Activated CD4-positive, CD25-positive, alpha-beta regulatory T cell treated with anti-CD3 and anti-CD28 coated beads, Interleukin-2, amount 50 U/mL, for 72 hours (primary cell): ENCODE results near the gene CTSW.
"Not testable (repeated sequence)": the region's sequence is repeated elsewhere in the genome, so short reads cannot be mapped to it uniquely, and the experiment has no call there.

ENCODE experiments used
- DNase-seq: peaks from one replicate; pipeline ENCODE4 v3.0.0; 2021

CTSW gene

DNA sequence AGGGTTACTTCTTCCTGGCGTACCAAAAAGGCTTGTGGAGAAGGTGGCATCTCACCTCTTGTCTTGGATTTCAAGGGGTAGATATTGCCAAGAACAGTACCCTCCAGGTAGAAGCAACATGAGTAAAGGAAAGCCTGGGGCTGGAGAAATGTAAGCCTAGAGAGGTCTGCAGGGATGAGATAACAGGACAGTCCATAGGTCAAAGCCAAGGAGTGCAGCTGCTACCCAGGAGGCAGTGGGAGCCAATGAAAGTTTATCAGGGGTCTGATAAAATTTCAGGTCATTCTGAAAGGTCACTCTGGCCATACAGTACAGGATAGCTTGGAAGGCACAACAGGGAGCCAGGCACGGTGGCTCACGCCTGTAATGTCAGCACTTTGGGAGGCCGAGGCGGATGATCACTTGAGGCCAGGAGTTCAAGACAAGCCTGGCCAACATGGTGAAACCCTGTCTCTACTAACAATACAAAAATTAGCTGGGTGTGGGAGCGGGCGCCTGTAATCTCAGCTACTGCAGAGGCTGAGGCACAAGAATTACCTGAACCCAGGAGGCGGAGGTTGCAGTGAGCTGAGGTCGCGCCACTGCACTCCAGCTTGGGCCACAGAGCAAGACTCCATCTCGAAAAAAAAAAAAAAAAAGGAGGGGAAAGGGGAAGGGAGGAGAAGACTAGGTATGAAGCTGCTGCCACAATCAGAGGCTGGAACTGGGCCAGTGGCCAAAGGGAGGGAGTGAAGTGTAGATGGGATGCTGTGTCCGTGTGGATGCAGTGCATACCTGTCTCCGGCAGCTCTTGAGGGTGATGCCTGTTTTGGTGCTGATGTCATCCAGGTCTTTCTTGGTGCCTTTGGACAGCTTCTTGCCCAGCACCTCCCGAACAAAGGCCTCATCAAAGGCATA is 7.4 kb downstream of the CTSW start:
- DNase-seq: no peak

DNA sequence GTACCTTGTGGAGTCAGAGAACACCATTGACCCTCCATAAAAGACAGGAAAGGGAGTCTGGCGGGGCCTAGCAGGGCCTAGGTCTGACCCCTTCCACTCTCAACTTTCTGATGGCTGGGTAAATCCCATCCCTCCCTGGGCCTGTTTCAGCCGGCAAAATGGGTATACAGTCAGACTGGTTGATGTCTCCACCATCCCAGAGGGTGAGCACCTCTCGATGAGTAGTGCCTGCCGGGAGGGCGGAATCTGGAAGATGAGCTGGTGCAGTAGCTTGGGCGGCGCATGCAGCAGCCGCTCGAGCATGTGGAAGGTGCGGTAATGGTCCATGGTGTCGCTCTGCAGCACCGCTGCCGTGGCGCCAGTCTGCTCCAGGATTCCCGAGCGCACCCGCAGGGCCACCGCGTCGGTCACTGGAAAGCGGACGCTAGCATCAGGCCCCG is 8.1 kb downstream of the CTSW start:
- no peak for DNase-seq

DNA sequence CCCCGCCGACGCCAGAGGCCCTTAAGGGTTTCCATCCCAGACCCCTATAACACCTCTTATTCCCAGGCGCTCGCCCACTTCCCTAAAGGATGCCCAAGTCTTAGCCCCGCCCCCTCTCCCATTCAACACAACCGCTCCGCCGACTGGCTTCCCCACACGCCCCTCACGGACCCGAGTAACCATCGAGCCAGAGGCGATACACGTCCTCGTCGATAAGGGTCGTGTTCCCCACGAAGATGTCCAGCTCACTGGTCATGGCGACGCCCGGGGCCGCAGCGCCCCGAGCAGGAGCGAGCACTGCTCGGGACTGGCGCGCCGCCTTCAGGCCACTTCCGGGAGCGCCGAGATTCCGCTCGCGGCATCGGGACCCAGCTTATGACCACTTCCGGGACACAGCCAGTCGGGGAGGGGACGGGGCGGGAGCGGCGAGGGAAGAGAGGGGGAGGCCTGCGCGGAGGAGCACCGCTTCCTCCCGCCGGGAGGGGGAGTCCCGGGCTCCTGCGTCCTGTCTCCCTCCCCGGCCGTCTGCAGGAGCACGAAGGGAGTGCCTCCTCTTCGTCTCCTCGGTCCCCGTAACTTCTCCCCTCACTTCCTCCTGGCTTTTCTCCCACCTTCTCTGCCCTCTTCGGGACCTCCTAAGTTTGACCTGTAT is 8.7 kb downstream of the CTSW start, which contains the start of gene FIBP:
Gene FIBP (minus strand): TSS at position 309 of the 652 bp plus-strand sequence. CDS start 53 bp downstream, at position 256.
- DNase-seq: peak; percentile 95

DNA sequence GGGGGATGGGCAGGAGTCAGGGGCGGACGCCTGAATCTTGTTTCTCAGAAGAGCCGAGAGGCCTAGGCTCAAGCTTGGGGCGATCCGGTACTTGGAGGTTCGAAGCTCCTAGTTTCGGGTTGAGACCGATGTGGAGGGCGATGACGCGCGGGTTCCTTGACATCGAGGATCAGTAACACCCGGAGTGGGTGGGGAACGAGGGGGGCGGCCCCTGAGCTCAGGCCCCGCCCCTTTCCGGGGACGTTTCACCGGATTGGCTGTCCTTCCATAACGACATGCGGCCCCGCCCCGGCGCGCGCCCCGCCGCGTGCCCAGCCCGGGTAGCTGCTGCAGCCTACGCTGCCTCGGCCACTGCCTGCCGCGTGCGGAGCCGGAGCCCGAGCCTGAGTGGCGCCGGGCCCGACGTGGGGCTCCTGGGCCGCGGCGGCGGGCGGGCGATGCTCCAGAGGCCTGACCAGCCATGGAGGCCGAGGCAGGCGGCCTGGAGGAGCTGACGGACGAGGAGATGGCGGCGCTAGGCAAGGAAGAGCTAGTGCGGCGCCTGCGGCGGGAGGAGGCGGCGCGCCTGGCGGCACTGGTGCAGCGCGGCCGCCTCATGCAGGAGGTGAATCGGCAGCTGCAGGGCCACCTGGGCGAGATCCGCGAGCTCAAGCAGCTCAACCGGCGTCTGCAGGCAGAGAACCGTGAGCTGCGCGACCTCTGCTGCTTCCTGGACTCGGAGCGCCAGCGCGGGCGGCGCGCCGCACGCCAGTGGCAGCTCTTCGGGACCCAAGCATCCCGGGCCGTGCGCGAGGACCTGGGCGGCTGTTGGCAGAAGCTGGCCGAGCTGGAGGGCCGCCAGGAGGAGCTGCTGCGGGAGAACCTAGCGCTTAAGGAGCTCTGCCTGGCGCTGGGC is 10.9 kb downstream of the CTSW start, which contains the start of gene CCDC85B:
Gene CCDC85B (plus strand): TSS at position 350 of the 895 bp plus-strand sequence. CDS start 111 bp downstream, at position 461.
- peak; percentile 98 for DNase-seq

DNA sequence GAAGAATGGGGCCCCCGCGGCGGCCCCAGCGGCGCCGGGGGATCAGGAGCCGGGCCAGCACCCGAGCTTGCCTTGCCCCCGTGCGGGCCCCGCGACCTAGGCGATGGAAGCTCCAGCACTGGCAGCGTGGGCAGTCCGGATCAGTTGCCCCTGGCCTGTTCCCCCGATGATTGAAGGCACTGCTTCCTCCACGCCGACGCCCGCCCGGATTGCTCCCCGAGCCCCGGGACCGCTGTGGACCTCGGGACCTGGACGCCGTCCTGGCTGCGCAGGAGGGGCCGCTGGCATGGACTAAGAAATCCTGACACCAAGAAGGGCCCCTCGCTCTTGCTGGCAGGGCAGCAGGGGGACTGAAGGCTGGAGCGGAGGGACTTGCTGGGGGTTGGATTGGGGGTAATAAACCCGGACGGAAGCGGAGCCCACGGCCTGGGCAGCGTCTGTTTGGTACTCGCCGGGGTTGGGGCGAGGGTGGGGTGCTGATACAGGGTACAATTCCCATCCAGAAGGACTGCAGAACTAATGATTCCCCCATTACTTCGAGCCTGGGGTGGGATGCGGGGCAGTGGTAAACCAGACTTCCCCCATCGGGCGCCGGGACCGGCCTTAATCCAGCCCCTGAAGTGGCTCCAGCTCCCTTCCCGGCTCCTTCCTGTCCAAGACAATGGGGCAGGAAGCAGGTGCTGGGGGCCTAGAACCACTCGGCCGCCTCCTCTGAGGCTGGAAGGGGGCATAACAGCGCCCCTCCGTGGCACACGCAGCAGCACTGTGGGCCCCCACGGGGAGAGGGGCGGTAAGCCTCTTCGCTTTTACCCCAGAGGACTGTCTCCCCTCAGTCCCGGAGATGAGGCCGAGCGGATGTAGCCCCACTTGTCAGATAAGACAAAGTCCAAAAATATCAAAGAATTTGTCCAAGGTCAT is 11.8 kb downstream of the CTSW start:
- no peak for DNase-seq

DNA sequence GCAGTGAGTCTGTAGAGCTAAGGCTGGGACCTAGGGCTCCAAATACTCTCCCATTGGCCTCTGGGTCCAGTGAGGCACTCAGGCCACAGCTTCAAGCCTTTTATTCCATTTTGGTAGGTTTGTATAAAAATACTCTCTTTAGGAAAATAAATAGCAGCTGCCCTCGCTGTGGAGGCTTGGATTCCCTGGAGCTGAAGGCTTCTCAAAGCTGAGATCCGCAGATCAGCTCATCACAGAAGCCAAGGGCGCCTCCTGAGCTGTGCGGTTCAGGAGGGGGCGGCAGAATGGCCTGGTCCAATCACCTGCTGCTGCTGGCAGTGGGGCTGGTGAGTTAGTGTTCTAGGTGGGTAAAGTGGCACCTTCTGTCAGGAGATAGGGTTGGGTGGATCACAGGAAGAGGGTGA is 12.5 kb downstream of the CTSW start:
- not testable (repeated sequence) for DNase-seq

DNA sequence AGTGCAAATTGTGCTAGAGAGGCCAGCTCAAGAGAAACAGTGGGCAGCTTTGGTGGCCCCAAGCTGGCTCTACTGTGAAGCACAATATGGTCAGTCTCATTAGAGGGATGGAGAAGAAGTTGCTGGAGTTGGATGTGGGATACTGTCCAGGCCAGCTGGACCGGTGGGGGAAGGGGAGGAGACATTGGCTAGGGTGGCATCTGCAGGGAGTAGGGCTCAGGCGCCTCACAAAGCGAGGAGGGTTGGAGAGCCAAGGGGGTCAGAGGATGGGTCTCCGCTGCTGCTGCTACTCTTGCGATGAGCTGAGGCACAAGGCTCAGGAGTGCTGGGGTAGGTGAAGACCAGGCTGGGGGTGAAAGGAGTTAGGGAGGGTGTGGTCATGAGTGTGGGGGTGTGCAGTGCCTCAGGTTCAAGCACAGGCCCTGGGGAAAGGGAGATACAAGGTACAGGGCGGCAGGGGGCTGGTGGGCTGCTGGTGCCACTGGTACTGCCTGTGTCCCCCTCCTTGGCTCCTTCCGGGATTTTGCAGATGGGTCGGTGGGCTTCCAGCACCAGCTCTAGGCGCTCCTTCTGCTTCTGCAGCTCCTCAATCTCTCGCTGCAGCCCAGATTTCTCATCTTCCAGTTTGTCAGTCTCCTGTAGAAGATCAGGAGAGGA is 13.2 kb downstream of the CTSW start:
- DNase-seq: no peak

GRCh38 chr11:65894034-65894591 is 14.5 kb downstream of the CTSW start:
- DNase-seq: no peak

DNA sequence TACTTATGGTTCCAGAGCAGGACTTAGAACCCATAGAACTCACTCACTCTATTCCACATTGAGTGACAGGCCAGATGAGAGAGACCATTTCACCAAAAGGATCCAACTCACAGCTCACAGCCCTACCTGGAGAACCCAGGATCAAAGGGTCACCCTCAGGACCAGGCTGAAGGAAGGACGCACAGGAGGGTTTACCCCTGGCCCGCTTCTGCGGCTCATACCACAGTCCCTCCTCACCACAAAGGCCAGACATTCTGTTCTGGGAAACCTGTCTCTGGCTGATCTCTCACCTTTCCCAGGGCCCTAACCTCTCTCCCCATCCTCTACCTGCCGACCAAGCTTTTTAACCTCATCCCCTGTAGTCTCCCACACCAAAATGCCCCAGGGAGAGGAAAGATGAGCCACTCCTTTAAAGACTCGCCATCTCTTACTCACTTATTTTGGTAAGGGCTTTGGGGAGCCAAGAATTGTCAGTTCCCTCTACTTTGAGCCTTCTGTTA is 15.9 kb downstream of the CTSW start:
- no peak for DNase-seq

DNA sequence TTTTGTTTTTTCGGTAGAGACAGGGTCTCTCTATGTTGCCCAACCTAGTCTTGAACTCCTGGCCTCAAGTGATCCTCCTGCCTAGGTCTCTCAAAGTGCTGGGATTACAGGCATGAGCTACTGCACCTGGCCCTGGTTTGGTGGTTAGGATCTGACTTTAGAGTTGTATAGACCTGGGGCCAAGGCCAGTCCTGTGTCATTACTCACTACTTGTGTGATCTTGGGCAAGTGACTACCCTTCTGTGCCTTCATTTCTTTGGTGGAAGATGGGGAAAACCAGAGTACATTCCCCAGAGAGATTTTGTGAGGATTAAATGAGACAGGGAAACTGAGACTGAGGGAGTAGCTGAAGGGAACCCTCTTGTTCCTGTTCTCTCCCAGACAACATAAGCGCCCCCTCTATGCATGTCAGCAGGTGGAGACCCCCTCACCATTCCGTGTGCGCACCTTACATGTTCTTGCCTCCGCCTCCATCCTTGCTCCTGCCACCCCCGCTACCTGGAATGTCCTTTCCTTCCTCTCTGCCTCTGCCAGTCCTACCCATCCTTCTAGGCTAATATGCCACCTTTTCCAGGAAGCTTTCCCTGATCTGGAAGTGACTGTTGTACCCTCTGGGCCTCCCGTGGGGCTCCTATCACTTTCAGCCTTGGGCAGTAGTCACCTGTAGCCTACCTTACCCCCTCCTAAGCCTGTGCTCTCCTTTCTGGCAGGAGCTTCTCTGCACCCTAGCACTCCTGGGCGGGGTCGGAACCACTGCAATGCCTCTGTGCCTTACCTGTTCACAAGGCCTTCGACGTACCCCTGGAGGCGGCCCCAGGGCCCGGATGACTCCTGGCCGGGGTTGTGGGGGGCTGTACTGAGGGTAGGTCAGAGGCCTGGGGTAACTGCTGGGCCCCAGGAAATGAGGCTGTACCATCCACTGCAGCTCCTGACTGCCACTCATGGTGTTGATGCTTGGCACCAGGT is 16.7 kb downstream of the CTSW start:
- DNase-seq: no peak

DNA sequence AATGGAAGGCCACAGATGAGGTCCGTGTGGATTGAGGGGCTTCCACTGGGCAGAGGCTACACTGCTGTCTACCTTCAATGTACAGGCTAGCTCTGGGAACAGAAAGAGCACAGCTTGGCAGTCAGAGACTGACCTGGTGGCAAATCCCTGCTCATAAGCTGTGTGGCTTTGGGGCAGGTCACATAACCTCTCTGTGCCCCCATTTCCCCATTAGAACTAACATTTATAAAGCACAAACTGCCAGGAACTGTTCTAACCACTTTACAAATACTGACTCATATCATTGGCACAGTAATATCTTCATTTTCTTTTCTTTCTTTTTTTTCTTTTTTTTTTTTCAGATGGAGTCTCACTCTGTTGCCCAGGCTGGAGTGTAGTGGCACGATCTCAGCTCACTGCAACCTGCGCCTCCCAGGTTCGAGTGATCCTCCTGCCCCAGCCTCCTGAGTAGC is 17.4 kb downstream of the CTSW start:
- DNase-seq: no peak

DNA sequence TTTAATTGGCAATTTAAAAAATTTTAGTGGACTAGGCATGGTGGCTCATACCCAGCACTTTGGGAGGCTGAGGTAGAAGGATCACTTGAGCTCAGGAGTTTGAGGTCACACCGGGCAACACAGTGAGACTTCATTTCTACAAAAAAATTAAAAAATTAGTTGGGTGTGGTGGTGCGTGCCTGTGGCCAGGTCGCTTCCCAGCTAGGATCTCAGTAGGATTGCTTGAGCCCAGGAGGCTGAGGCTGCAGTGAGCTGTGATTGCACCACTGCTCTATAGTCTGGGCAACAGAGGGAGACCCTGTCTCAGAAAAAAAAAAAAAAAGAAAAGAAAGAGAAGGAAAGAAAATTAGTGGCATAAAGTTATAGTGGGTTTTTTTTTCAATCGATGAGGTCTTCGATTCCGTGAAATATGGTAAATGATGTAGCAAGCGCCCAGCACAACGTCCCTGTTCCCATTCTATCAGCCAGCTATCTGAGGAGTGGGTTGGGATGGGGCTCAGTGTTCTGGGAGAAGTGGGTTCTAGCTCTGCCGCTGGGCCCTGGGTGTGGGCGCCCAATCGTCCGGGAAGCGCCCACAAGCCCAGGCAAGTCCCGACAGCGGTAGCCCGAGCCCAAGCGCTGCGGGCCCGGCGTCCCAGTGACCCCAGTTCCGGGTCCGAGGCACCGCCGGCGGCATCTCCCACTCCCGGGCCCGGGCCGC is 19.2 kb downstream of the CTSW start:
- DNase-seq: no peak

DNA sequence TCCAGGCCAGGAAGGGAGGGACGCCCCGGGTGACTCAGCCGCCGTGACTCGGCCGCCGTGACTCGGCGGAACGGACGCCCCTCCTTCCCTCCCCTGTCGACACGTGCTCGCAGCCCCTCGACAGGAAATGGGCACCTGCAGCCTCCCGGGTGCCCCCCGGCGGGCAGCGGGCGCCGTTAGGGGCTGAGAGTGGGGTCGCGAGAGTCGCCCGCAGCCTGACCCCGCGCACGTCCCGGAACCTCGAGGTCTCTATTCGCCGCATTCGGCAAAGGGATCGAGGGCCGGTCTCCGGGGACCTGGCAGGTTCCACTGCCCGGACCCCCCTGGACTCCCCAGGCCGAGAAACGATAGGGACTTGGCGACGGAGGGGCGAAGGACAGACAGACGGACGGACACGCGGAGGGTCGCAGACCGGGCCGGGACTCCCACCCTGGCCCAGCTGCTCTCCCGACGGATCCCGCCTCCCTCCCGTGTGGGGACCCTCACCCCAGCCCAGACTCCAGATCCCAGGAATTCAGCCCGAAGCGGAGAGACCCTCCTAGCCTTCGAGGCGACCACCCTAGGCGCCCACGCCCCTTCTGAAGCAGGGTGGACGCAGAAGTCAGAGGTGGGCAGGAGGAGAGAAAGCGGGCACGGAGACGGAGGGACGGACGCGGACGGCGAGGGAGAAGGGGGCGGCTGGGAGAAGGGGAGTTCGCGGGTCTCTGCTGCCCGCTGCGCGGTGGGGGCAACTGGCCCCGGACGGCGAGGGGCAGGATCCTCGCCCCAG is 19.9 kb downstream of the CTSW start:
- DNase-seq: peak; percentile 75

- peak; percentile 94 for DNase-seq
Measured at GRCh38 chr11:65900125-65900898, 20.7 kb downstream of the CTSW start, which contains the start of gene FOSL1. Gene FOSL1, minus strand, starts transcription at chr11:65900388. Its CDS starts 49 bp downstream, at chr11:65900339.

GRCh38 chr11:65900899-65901180 is 21.2 kb downstream of the CTSW start:
- no peak for DNase-seq

GRCh38 chr11:65903068-65903481 is 23.4 kb downstream of the CTSW start:
- no peak for DNase-seq

GRCh38 chr11:65903715-65904114 is 24.1 kb downstream of the CTSW start:
- DNase-seq: no peak
